ENCODE measurements around the gene ROBO2. TPM values are rescaled to one million over a fixed set of nuclear protein-coding genes. Genes with fewer than 3 reads are reported as not detected.

ROBO2 gene
- total RNA-seq, 4 donors from 2014 or later, result 0.20 to 0.41 (median 0.32) TPM; not detected in 1

DNA sequence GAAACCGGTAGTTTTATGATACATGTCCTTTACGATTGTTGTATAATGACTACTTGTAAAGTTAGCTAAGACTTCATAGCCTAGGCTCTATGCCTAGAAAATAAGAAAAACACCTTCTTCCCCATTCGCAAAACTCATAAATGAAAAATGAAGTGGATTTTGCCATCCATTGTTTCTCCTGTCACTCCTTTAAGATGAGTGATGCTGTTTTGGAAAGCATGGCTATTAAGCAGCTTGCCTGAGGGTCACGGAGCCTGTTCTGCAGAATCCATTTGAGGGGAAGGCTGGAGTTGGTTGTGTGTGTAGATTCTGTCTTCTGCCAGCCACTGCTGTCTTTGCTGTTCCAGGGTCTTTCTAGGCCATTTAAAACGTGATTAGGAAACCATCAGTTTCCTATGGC lies 31.5 kb downstream of the ROBO2 start:
- Histone ChIP-seq H3K4me3 (no peak overlapping the region), H3K36me3 (no peaks in the 10 kb centered on the region), H3K27ac (no peak overlapping the region), H3K27me3 (no peaks in the 10 kb centered on the region), H3K9me3 (no peaks in the 10 kb centered on the region), H3K4me1 (no peaks in the 10 kb centered on the region)
- DNase-seq, result no peak
- intact Hi-C loops (cut with DNase I; ENCODE audit: low total_unique reads), result loop anchor here (5.0 kb wide), 1 partner anchor 416 kb away; no protein-coding TSS in a partner anchor
- 61 to 62% methylated on average over 5 of the region's 5 CpGs for WGBS, 2 donors (ENCODE audit: low coverage in 1 of 2)
- in situ Hi-C loops (cut with MboI; ENCODE audit: low pct_ligation_motif_present in 1 of 4, low pct_unique_long_range_greater_than_20kb in 1 of 4, low sequenced_read_pairs in 3 of 4), result no loop called here
- TF ChIP-seq POLR2A (IDR thresholded peaks at IDR 0.05), result no peak
- TF ChIP-seq POLR2AphosphoS5 (IDR thresholded peaks at IDR 0.05), result no peak
- TF ChIP-seq, protein P1, sequence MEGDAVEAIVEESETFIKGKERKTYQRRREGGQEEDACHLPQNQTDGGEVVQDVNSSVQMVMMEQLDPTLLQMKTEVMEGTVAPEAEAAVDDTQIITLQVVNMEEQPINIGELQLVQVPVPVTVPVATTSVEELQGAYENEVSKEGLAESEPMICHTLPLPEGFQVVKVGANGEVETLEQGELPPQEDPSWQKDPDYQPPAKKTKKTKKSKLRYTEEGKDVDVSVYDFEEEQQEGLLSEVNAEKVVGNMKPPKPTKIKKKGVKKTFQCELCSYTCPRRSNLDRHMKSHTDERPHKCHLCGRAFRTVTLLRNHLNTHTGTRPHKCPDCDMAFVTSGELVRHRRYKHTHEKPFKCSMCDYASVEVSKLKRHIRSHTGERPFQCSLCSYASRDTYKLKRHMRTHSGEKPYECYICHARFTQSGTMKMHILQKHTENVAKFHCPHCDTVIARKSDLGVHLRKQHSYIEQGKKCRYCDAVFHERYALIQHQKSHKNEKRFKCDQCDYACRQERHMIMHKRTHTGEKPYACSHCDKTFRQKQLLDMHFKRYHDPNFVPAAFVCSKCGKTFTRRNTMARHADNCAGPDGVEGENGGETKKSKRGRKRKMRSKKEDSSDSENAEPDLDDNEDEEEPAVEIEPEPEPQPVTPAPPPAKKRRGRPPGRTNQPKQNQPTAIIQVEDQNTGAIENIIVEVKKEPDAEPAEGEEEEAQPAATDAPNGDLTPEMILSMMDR (IDR thresholded peaks at IDR 0.05), result no peak
- TF ChIP-seq EP300 (IDR thresholded peaks at IDR 0.05; ENCODE audit: low read depth), result no peak

GRCh38 chr3:77071809-77072208 lies 31.9 kb downstream of the ROBO2 start:
- intact Hi-C loops (cut with DNase I; ENCODE audit: low total_unique reads) (loop anchor here (5.0 kb wide), 1 partner anchor 415 kb away; no protein-coding TSS in a partner anchor), in situ Hi-C loops (cut with MboI; ENCODE audit: low pct_ligation_motif_present in 1 of 4, low pct_unique_long_range_greater_than_20kb in 1 of 4, low sequenced_read_pairs in 3 of 4) (no loop called here)
- 95 to 96% methylated on average over 4 to 11 of the region's 11 CpGs for WGBS, 2 donors (ENCODE audit: low coverage in 1 of 2)
- no peak for DNase-seq
- Histone ChIP-seq H3K4me3 (no peak overlapping the region), H3K36me3 (no peaks in the 10 kb centered on the region), H3K27me3 (no peaks in the 10 kb centered on the region), H3K4me1 (no peaks in the 10 kb centered on the region), H3K27ac (no peak overlapping the region), H3K9me3 (no peaks in the 10 kb centered on the region)
- TF ChIP-seq EP300 (IDR thresholded peaks at IDR 0.05; ENCODE audit: low read depth) (no peak), POLR2AphosphoS5 (IDR thresholded peaks at IDR 0.05) (no peak), POLR2A (IDR thresholded peaks at IDR 0.05) (no peak)
- TF ChIP-seq, protein P1 (IDR thresholded peaks at IDR 0.05), result no peak

GRCh38 chr3:77072232-77072631 lies 32.3 kb downstream of the ROBO2 start:
- intact Hi-C loops (cut with DNase I; ENCODE audit: low total_unique reads), result loop anchor here (5.0 kb wide), 1 partner anchor 415 kb away; no protein-coding TSS in a partner anchor
- WGBS, 2 donors (ENCODE audit: low coverage in 1 of 2), result 65 to 100% methylated on average over 1 of the region's 1 CpG

GRCh38 chr3:77078279-77078678 lies 38.4 kb downstream of the ROBO2 start:
- no peak for DNase-seq
- Histone ChIP-seq H3K27ac (no peak overlapping the region), H3K27me3 (no peaks in the 10 kb centered on the region), H3K9me3 (no peaks in the 10 kb centered on the region), H3K36me3 (no peaks in the 10 kb centered on the region), H3K4me1 (no peaks in the 10 kb centered on the region), H3K4me3 (no peak overlapping the region)
- in situ Hi-C loops (cut with MboI; ENCODE audit: low pct_ligation_motif_present in 1 of 4, low pct_unique_long_range_greater_than_20kb in 1 of 4, low sequenced_read_pairs in 3 of 4), result no loop called here
- intact Hi-C loops (cut with DNase I; ENCODE audit: low total_unique reads), result no loop called here
- 61% methylated on average over 2 of the region's 2 CpGs; no CpG with 5 or more reads in 1 of the 2 donors for WGBS, 2 donors (ENCODE audit: low coverage in 1 of 2)
- TF ChIP-seq, protein P1 (IDR thresholded peaks at IDR 0.05), result no peak
- TF ChIP-seq EP300 (IDR thresholded peaks at IDR 0.05; ENCODE audit: low read depth) (no peak), POLR2AphosphoS5 (IDR thresholded peaks at IDR 0.05) (no peak), POLR2A (IDR thresholded peaks at IDR 0.05) (no peak)

More at GRCh38 chr3:77072232-77072631, 32.3 kb downstream of the ROBO2 start:
- no peaks in the 10 kb centered on the region for H3K4me1 ChIP-seq
- no peak overlapping the region for H3K27ac ChIP-seq
- TF ChIP-seq EP300 (IDR thresholded peaks at IDR 0.05; ENCODE audit: low read depth) (no peak), POLR2A (IDR thresholded peaks at IDR 0.05) (no peak), POLR2AphosphoS5 (IDR thresholded peaks at IDR 0.05) (no peak)
- TF ChIP-seq, protein P1 (IDR thresholded peaks at IDR 0.05), result no peak
- no peaks in the 10 kb centered on the region for H3K36me3 ChIP-seq
- H3K9me3 ChIP-seq, result no peaks in the 10 kb centered on the region
- H3K27me3 ChIP-seq, result no peaks in the 10 kb centered on the region
- no peak for DNase-seq
- in situ Hi-C loops (cut with MboI; ENCODE audit: low pct_ligation_motif_present in 1 of 4, low pct_unique_long_range_greater_than_20kb in 1 of 4, low sequenced_read_pairs in 3 of 4), result no loop called here
- no peak overlapping the region for H3K4me3 ChIP-seq
